Stimulated activated CD8-positive, alpha-beta memory T cell treated with anti-CD3 and anti-CD28 coated beads, Interleukin-4, amount 100 ng/mL, for 24 hours (primary cell): Measurements from ENCODE around the gene BRICD5.

Experiments
- DNase-seq: peaks from one replicate; pipeline ENCODE4 v3.0.0-alpha.2; 2020; ENCODE audit warnings: low read depth

BRICD5 gene

GRCh38 chr16:2237493-2238149 is 27.0 kb upstream of the BRICD5 start:
- no peak for DNase-seq

- no peak for DNase-seq
These were observed 26.4 kb upstream of the BRICD5 start for GRCh38 chr16:2237102-2237482.

GRCh38 chr16:2236337-2237101 is 25.9 kb upstream of the BRICD5 start, which contains the start of gene DNASE1L2:
TSS of gene DNASE1L2 (plus strand) at chr16:2236444. CDS start at chr16:2236817, 373 bp downstream.
- DNase-seq, result no peak

GRCh38 chr16:2235695-2236336 is 25.2 kb upstream of the BRICD5 start:
- DNase-seq, result no peak

GRCh38 chr16:2235234-2235651 is 24.6 kb upstream of the BRICD5 start:
- no peak for DNase-seq

- DNase-seq, result no peak
These were observed 24.1 kb upstream of the BRICD5 start for GRCh38 chr16:2234813-2235170.

- DNase-seq, result no peak
These were observed 23.5 kb upstream of the BRICD5 start for GRCh38 chr16:2233872-2234812.

- no peak for DNase-seq
These were observed 22.5 kb upstream of the BRICD5 start for GRCh38 chr16:2233046-2233775.

- DNase-seq, result no peak
These were observed 21.7 kb upstream of the BRICD5 start for GRCh38 chr16:2232094-2232990.

- no peak for DNase-seq
These were observed 20.6 kb upstream of the BRICD5 start for GRCh38 chr16:2231016-2231931.

GRCh38 chr16:2230376-2230775 is 19.7 kb upstream of the BRICD5 start:
- DNase-seq, result no peak

GRCh38 chr16:2229632-2230250 is 19.1 kb upstream of the BRICD5 start:
- DNase-seq, result no peak

GRCh38 chr16:2229091-2229490 is 18.4 kb upstream of the BRICD5 start:
- no peak for DNase-seq

- DNase-seq, result no peak
These were observed 17.6 kb upstream of the BRICD5 start for GRCh38 chr16:2228161-2228824.

GRCh38 chr16:2226918-2227317 is 16.3 kb upstream of the BRICD5 start:
- no peak for DNase-seq

- no peak for DNase-seq
These were observed 15.7 kb upstream of the BRICD5 start for GRCh38 chr16:2226245-2226793.

- no peak for DNase-seq
These were observed 13.4 kb upstream of the BRICD5 start for GRCh38 chr16:2223942-2224486.
